Adrenal gland (tissue), 5 donors: ENCODE data around the gene CAMTA2.

Experiments used
- CTCF ChIP-seq, 6 experiments: fragments of 450-650 bp in 4 of 6; fragments of 200-600 bp in 2 of 6; sonication (generic) in 1 of 6; IDR thresholded peaks; 1 replicate in 5 of 6; 2 replicates in 1 of 6; pipeline versions ENCODE4 v1.5.1 to v1.8.0; 2016 to 2021; ENCODE audit warnings: antibody characterized with exemption in 6 of 6, mild to moderate bottlenecking in 2 of 6, moderate library complexity in 1 of 6
- POLR2A ChIP-seq, 2 donors: fragments of 450-650 bp; IDR thresholded peaks; one replicate each; pipeline ENCODE4 v1.6.1; 2017; ENCODE audit warnings: antibody characterized with exemption in 2 of 2, mild to moderate bottlenecking in 2 of 2, moderate library complexity in 1 of 2
- donor health status: DM: no; HTN: no; CAD: no.

GRCh38 chr17:4974115-4974670, 13.3 kb downstream of the CAMTA2 start:
- TF ChIP-seq CTCF (IDR thresholded peaks at IDR 0.05) (no peak), POLR2A (IDR thresholded peaks at IDR 0.05) (no peak)
